ENCODE data around the gene GOLIM4.
"Not testable (repeated sequence)": the region's sequence is repeated elsewhere in the genome, so short reads cannot be mapped to it uniquely, and the experiment has no call there.

GOLIM4 gene

GRCh38 chr3:168077091-168077490 is 18.6 kb downstream of the GOLIM4 start:
- no peak for DNase-seq (ENCODE audit: low read depth)

GRCh38 chr3:168073842-168074605 is 21.7 kb downstream of the GOLIM4 start:
- no peak for DNase-seq (ENCODE audit: low read depth)

- DNase-seq (ENCODE audit: low read depth): no peak
Measured at GRCh38 chr3:168072323-168072650, 23.4 kb downstream of the GOLIM4 start.

GRCh38 chr3:168071591-168072322 is 24.0 kb downstream of the GOLIM4 start:
- no peak for DNase-seq (ENCODE audit: low read depth)

- no peak for DNase-seq (ENCODE audit: low read depth)
Measured at GRCh38 chr3:168070919-168071318, 24.8 kb downstream of the GOLIM4 start.

- no peak for DNase-seq (ENCODE audit: low read depth)
Measured at GRCh38 chr3:168068346-168068745, 27.4 kb downstream of the GOLIM4 start.

- no peak for DNase-seq (ENCODE audit: low read depth)
Measured at GRCh38 chr3:168066882-168067281, 28.8 kb downstream of the GOLIM4 start.

GRCh38 chr3:168065569-168065968 is 30.2 kb downstream of the GOLIM4 start:
- DNase-seq (ENCODE audit: low read depth): no peak

- DNase-seq (ENCODE audit: low read depth): no peak
Measured at GRCh38 chr3:168063122-168063521, 32.6 kb downstream of the GOLIM4 start.

- DNase-seq (ENCODE audit: low read depth): no peak
Measured at GRCh38 chr3:168062679-168063078, 33.0 kb downstream of the GOLIM4 start.

- DNase-seq (ENCODE audit: low read depth): no peak
Measured at GRCh38 chr3:168061332-168061996, 34.3 kb downstream of the GOLIM4 start.

- DNase-seq (ENCODE audit: low read depth): no peak
Measured at GRCh38 chr3:168060317-168060716, 35.4 kb downstream of the GOLIM4 start.

- no peak for DNase-seq (ENCODE audit: low read depth)
Measured at GRCh38 chr3:168058481-168058880, 37.2 kb downstream of the GOLIM4 start.

GRCh38 chr3:168056398-168057230 is 39.1 kb downstream of the GOLIM4 start:
- DNase-seq (ENCODE audit: low read depth): not testable (repeated sequence)

- no peak for DNase-seq (ENCODE audit: low read depth)
Measured at GRCh38 chr3:168054447-168054846, 41.3 kb downstream of the GOLIM4 start.

GRCh38 chr3:168053115-168053514 is 42.6 kb downstream of the GOLIM4 start:
- DNase-seq (ENCODE audit: low read depth): no peak

GRCh38 chr3:168052515-168052914 is 43.2 kb downstream of the GOLIM4 start:
- DNase-seq (ENCODE audit: low read depth): no peak

- DNase-seq (ENCODE audit: low read depth): no peak
Measured at GRCh38 chr3:168051531-168052471, 43.9 kb downstream of the GOLIM4 start.

- DNase-seq (ENCODE audit: low read depth): no peak
Measured at GRCh38 chr3:168051070-168051469, 44.7 kb downstream of the GOLIM4 start.

- no peak for DNase-seq (ENCODE audit: low read depth)
Measured at GRCh38 chr3:168049367-168049974, 46.3 kb downstream of the GOLIM4 start.

All from T follicular helper cell (primary cell).